K562 (cell line): ENCODE measurements around the gene TCFL5.

ENCODE experiments used
- CHD2 ChIP-seq: IDR thresholded peaks from 2 replicates; pipeline ENCODE4 v1.6.1; 2011; ENCODE audit warnings: low read depth, low read length
- CTCF ChIP-seq, 3 experiments: IDR thresholded peaks in 2 of 3; conservative IDR thresholded peaks in 1 of 3; 2 replicates each; pipeline ENCODE4 v1.5.1; 2011 to 2012; ENCODE audit warnings: low read length in 3 of 3, mild to moderate bottlenecking in 3 of 3, control low read depth in 2 of 3, improper control_type of control experiment in 1 of 3, inconsistent platforms in 1 of 3, low read depth in 1 of 3, mixed read lengths in 1 of 3, moderate library complexity in 1 of 3; ENCODE audit not compliant: insufficient read depth in 2 of 3
- EZH2 ChIP-seq: IDR thresholded peaks from 2 replicates; pipeline ENCODE4 v1.6.1; 2012; ENCODE audit warnings: low read depth, mild to moderate bottlenecking, inconsistent platforms, low read length, borderline replicate concordance
- GABPB1 ChIP-seq: sonication (generic); formaldehyde crosslinking; IDR thresholded peaks from 2 replicates; pipeline ENCODE4 v1.8.0; 2022; ENCODE audit warnings: mild to moderate bottlenecking, missing genetic modification reagents
- RUNX1 ChIP-seq: sonication (generic); IDR thresholded peaks from 2 replicates; pipeline ENCODE4 v1.6.1; 2016; ENCODE audit warnings: antibody characterized with exemption, low read depth

DNA sequence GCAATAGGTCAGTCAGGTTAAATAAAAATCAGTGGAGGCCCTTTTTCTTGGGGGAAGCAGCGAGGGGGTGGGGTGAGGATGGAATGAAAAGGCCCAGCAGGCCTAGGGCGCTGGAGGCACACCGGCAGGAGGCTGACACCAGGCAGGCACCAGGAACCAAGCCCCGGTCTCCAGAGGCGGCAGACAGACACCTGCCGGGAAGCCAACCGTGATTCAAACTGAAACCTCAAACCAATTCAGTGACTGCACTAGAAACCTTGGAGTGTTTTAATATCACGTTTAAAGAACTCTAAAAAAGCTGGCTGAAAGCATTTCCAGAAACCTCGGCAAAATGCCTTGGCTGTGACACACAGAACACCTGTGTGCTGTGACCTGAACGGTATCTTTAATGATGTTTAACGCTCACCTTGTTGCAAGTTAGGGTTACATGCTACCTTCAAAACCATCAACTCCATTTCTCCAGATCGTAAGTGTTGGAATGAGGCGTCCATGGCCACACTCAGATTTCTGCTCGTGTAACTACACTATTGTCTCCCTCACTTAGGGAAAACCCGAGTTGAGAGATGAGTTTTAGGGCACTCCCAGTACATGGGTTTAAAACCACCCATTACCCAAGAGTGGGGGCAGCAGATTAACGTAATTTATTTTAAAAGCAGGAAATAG, 37.5 kb upstream of the TCFL5 start:
- no peak for TF ChIP-seq CTCF (IDR thresholded peaks at IDR 0.05 in 2 of 3, conservative IDR thresholded peaks at IDR 0.05 in 1 of 3; ENCODE audit: insufficient read depth in 2 of 3, low read depth in 1 of 3, low read length in 3 of 3)
- TF ChIP-seq GABPB1 (CRISPR knock-in tag), result no peak
- no peak for TF ChIP-seq CHD2
- no peak for TF ChIP-seq EZH2
- no peak for TF ChIP-seq RUNX1
